GM20431 (cell line): ENCODE results near the gene COL23A1.
"Not testable (repeated sequence)": the region's sequence is repeated elsewhere in the genome, so short reads cannot be mapped to it uniquely, and the experiment has no call there.

ENCODE experiments used
- in situ Hi-C: fragments of 300-500 bp; cut with MseI, MboI; formaldehyde crosslinking; loops from one replicate; pipeline ENCODE4 v1.15.0; 2020; ENCODE audit warnings: low sequenced_read_pairs; ENCODE audit not compliant: unreplicated experiment

COL23A1 gene

GRCh38 chr5:178322736-178323540 lies 267.3 kb downstream of the COL23A1 start:
- in situ Hi-C loops, result no loop called here

DNA sequence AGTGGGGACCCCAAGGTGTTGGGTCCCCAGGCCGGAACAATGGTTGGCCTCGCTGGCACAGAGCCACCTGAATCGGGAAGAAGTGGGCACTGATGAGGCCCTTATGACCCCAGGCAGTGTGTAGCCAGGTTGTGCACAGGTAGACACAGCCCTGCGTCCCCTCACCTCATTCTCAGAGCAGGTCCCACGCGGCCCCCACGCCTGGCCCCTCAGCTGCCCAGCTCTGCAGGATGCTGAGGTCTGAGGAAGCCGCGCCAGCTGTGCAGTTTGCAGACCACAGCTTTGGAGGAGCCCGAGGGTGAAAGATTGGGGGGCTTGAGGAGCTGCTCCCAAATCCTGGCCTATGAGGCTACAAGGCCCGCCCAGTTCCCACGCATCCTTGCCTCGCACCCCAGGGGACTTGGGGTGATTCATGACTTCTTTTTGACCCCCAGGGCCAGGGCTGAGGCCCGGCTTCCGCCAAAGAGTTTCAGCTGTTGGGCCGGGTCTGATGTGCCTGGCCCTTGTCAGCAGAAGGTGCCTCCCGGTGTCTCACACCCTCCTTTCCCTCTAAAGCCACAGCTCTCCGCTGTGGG lies 269.8 kb downstream of the COL23A1 start:
- in situ Hi-C loops, result no loop called here

DNA sequence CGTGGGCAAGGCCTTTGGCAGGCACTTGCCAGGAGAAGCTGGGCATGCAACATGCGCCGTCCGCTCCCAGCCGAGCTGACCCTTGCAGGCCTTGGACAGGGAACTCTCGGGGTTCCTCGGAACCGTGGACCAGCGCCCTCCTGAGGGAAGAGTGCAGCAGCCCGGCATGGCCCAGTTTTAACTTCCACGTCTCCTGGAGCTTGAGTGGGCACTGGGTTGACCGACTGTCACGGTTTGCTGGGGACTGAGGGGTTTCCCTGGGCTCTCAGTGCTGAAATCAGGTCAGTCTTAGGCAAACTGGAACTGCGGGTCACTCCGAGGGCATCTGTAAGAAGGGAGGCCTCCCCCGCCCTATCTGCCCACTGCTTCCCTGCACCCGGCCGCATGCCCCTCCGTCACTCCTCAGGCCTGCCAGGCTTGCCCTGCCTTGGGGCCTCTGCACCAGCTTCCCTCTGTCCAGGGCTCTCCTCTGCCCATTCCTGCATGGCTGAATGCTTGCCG lies 270.6 kb downstream of the COL23A1 start:
- in situ Hi-C loops, result no loop called here

- in situ Hi-C loops, result no loop called here
Observed at GRCh38 chr5:178318893-178319292, 271.3 kb downstream of the COL23A1 start.

DNA sequence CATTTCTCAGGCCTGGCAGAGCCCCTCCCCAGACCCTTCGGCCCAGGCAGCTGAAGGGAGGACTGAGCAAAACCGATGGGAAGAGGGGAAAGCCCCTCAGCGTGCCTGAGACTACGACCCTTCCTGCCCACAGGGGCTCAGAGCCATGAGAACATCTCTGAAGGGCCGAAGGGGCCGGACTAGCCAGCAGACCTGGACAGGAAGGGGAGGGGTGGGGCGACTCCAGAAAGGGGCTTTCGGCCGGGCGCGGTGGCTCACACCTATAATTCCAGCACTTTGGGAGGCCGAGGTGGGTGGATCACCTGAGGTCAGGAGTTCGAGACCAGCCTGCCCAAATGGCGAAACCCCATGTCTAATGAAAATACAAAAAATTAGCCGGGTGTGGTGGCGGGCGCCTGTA lies 271.8 kb downstream of the COL23A1 start:
- in situ Hi-C loops, result no loop called here

DNA sequence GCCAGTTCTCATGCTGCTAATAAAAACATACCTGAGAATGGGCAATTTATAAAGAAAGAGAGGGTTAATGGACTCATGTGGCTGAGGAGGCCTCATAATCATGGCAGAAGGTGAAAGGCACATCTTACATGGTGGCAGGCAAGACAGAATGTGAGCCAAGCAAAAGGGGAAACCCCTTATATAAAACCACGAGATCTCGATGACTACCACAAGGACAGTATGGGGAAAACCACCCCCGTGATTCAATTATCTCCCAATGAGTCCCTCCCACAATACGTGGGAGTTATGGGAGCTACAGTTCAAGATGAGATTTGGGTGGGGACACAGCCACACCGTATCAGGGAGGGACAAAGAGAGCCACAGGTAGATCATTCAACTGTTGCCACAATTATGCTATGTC lies 272.5 kb downstream of the COL23A1 start:
- in situ Hi-C loops, result not testable (repeated sequence)

- in situ Hi-C loops, result no loop called here
Observed at GRCh38 chr5:178314961-178315820, 275.0 kb downstream of the COL23A1 start.

- in situ Hi-C loops, result no loop called here
Observed at GRCh38 chr5:178314061-178314660, 276.0 kb downstream of the COL23A1 start.

- in situ Hi-C loops, result no loop called here
Observed at GRCh38 chr5:178313316-178313715, 276.9 kb downstream of the COL23A1 start.

DNA sequence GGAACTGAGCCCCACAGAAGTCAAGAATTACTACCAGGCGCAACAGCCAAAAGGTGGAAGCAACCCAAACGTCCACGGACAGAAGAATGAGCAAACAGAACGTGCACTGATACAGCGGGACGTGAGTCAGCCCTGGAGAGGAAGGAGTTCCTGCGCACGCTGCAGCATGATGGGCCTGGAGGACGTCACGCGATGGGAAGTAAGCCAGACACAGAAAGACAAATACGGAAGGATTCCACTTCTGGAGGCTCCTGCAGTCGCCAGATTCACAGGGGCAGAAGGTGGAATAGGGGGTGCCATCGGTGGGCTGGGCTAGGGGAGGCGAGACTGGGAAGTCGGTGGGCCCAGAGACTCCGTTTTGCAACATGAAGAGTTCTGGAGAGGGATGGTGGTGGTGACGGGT lies 277.3 kb downstream of the COL23A1 start:
- in situ Hi-C loops, result no loop called here

DNA sequence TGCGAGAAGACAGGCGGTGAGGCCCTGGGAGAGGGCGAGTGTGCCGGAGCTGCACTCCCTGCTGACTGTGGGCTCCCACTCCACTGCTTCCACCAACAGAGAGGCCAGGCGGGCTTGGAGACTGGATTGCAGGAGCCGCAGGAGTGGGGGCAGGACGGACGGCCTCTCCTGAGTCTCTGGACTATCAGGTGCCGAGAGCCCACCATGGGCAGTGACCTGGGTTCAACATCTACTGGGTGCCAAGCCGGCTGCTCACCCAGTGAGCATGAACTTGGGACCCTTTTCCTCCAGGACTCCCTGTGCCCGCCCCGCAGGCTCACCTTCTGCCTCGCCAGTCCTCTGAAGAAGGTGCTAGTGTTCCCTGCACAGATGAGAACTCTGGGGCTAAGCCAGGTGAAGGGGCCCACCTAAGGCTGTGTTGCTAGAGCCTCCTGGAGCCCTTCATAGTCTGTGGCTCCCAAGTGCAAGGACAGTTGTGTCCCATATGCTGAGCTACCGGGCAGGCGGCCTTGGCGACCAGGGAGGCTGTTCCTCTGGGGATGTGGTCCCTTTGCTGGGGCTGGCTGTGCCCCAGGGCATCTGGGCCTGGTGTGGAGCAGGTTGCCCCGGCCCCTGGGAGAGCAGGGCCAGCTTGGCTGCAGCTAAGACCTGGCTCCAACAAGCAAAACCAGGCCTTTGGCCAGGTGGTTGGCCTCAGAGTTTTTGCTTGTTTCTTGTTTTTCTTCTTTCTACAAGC lies 279.9 kb downstream of the COL23A1 start:
- in situ Hi-C loops, result no loop called here

GRCh38 chr5:178309271-178310013 lies 280.8 kb downstream of the COL23A1 start:
- in situ Hi-C loops, result no loop called here

GRCh38 chr5:178308541-178309092 lies 281.6 kb downstream of the COL23A1 start:
- in situ Hi-C loops, result no loop called here

DNA sequence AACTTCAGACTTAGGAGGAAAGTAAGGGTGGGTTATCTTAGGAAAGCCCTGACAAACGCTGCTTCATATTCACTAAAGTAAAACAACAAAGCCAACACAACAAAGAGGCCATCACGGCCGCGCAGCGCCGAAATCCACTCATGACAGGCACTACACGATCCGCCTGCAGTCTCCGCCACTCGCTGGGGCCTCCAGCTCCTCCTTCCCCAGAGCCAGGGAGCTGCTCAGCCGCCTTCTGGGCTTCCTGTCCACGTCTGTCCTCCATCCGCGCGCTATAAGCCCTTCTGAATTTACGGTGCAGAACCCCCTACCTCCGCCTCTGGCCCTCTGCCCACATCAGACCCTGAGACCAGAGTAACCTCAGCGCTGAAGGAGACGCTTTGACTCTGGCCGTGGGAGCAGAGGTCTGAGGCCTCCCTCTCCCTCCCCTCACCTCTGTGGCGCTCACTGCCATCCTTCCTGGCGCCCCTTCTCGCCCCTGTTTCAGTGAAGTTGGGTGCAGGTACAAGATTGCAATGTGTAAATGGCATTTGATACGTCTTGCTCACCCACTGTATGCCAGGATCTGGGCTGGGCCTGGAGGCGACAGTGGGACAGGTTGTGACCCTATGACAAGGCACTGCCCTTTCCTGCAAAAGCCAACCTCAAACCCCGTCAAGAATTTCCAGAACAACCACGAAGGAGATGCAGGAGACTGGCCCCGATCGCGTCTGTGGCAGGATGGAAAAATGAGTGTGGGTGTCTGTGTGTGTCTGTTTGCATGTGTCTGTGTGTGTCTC lies 282.7 kb downstream of the COL23A1 start:
- in situ Hi-C loops, result no loop called here

DNA sequence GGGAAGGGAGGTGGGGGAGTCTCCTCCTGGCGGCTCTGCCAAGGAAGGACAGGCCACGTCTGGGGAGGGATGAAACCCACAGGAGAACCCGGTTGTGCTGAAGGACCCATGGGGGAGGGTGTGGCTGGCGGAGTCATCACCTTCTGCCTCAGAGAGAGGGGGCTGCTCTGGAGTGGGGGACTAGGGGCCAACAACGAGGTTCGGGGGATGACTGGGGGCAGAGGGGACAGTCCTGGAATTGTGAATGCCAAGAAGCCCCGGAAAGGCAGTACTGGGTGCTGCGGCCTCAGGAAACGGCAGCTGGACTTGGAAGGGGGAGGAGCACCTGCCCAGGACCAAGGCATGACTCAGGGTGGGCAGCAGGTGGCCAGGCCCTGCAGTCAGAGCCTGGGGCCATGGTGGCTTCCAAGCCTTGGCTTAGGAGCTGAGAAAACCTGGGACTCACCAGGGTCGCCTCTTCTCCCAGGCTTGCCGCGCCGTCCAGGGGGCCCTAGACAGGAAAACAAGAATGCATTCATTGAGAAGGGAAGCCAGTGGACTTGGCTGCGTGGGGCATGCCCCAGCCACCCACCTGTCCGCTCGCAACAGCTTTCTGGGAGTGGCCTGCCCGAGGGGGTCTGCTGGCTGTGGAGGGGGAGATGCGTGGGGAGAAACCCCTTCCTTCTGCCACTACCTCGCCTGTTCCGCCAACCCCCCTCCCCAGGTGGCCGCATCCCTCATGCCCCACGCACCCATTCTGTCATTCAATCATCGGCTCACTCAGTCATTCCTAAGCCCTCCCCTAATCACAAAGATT lies 283.6 kb downstream of the COL23A1 start:
- in situ Hi-C loops, result no loop called here

GRCh38 chr5:178305801-178306200 lies 284.4 kb downstream of the COL23A1 start:
- in situ Hi-C loops, result no loop called here
